ENCODE results near the gene ABHD16A. TPM values are rescaled to one million over a fixed set of nuclear protein-coding genes. Genes with fewer than 3 reads are reported as not detected.

The ABHD16A gene
- total and polyA plus RNA-seq, 2 of the 13 experiments (the other 11 are each of a cell fraction or from before 2014, with no cell fraction given) = 43.5 to 45.4 TPM

- TF ChIP-seq ZSCAN21 (CRISPR knock-in tag; IDR thresholded peaks at IDR 0.05; ENCODE audit: borderline replicate concordance) (0 out of 2 replicates have a peak, but pooled peaks have one; percentile 33), HHEX (CRISPR knock-in tag; IDR thresholded peaks at IDR 0.05) (no peak), RERE (CRISPR knock-in tag; IDR thresholded peaks at IDR 0.05; ENCODE audit: low read depth) (peak; percentile 41; the same call in 1 of the 2 replicates), TCF7L2 (IDR thresholded peaks at IDR 0.05; ENCODE audit: low read depth, low read length) (no peak), CENPX (CRISPR knock-in tag; IDR thresholded peaks at IDR 0.05) (no peak), NKX3-1 (CRISPR knock-in tag; IDR thresholded peaks at IDR 0.05) (peak; percentile 71; the same call in 1 of the 2 replicates), IRF2 (CRISPR knock-in tag; IDR thresholded peaks at IDR 0.05) (peak; percentile 57), SMARCE1 (IDR thresholded peaks at IDR 0.05; ENCODE audit: borderline replicate concordance) (no peak), ZNF691 (CRISPR knock-in tag; IDR thresholded peaks at IDR 0.05; ENCODE audit: borderline replicate concordance, low read depth) (peak; percentile 39; the same call in 1 of the 2 replicates), ISL2 (CRISPR knock-in tag; IDR thresholded peaks at IDR 0.05) (peak; percentile 54; the same call in 1 of the 2 replicates), CHCHD3 (CRISPR knock-in tag; IDR thresholded peaks at IDR 0.05) (no peak), AGO2 (optimal IDR thresholded peaks at IDR 0.05; ENCODE audit: low read depth, low read length) (no peak), MAFF (IDR thresholded peaks at IDR 0.05; ENCODE audit: low read depth, low read length) (no peak), ZNF362 (CRISPR knock-in tag; IDR thresholded peaks at IDR 0.05; ENCODE audit: borderline replicate concordance) (peak; percentile 60; the same call in 1 of the 2 replicates), BRCA1 (CRISPR knock-in tag; IDR thresholded peaks at IDR 0.05) (peak; percentile 85; the same call in 1 of the 2 replicates), ZNF317 (CRISPR knock-in tag; IDR thresholded peaks at IDR 0.05) (no peak; the same call in 1 of the 2 replicates), ZNF639 (CRISPR knock-in tag; conservative IDR thresholded peaks at IDR 0.05) (peak; percentile 84; the same call in 1 of the 2 replicates), RCOR2 (CRISPR knock-in tag; IDR thresholded peaks at IDR 0.05) (0 out of 2 replicates have a peak, but pooled peaks have one; percentile 42), PBX3 (CRISPR knock-in tag; IDR thresholded peaks at IDR 0.05; ENCODE audit: borderline replicate concordance) (0 out of 2 replicates have a peak, but pooled peaks have one; percentile 26), ELF4 (CRISPR knock-in tag; IDR thresholded peaks at IDR 0.05; ENCODE audit: borderline replicate concordance) (peak; percentile 68; the same call in 1 of the 2 replicates), HMG20B (CRISPR knock-in tag; conservative IDR thresholded peaks at IDR 0.05) (0 out of 2 replicates have a peak, but pooled peaks have one; percentile 37)
Observed at GRCh38 chr6:31729515-31729978, 26.4 kb upstream of the ABHD16A start (continued).
